Measurements from ENCODE around the gene CKAP4. TPM values are rescaled to one million over a fixed set of nuclear protein-coding genes. Genes with fewer than 3 reads are reported as not detected.

Gene CKAP4
- total and polyA plus RNA-seq, 7 donors = 7.6 to 24.4 (median 14.7) TPM

- Histone ChIP-seq H3K9me3 (no peaks in the 10 kb centered on the region), H3K36me3 (ENCODE audit: insufficient read depth in 1 of 2, low read depth in 1 of 2) (no peaks in the 10 kb centered on the region), H3K27me3 (ENCODE audit: insufficient read depth in 3 of 3, low read length in 2 of 3) (no peaks in the 10 kb centered on the region), H3K4me3 (no peak overlapping the region), H3K27ac (no peak overlapping the region), H3K4me1 (peaks cover 8% of the 10 kb centered on the region)
- WGBS, 3 donors = 82 to 92% (median 88%) methylated on average over 7 of the region's 7 CpGs
- intact Hi-C loops (cut with DNase I) = loop anchor here in 1 of 2 donors (5.0 kb wide), 1 partner anchor 119 kb away; no protein-coding TSS in a partner anchor
- no peak for TF ChIP-seq CTCF (IDR thresholded peaks at IDR 0.05)
- DNase-seq = no peak
- ATAC-seq = no peak
These were observed 19.5 kb downstream of the CKAP4 start for GRCh38 chr12:106228320-106228710.

GRCh38 chr12:106227641-106228319, 20.0 kb downstream of the CKAP4 start:
- Histone ChIP-seq H3K4me3 (no peak overlapping the region), H3K4me1 (peaks cover 8% of the 10 kb centered on the region), H3K36me3 (ENCODE audit: insufficient read depth in 1 of 2, low read depth in 1 of 2) (no peaks in the 10 kb centered on the region), H3K9me3 (no peaks in the 10 kb centered on the region), H3K27me3 (ENCODE audit: insufficient read depth in 3 of 3, low read length in 2 of 3) (no peaks in the 10 kb centered on the region), H3K27ac (no peak overlapping the region)
- WGBS, 3 donors = 82 to 88% (median 86%) methylated on average over 8 of the region's 8 CpGs
- ATAC-seq = peak in 3 of 4 donors; percentile 17 to 57 (median 43)
- intact Hi-C loops (cut with DNase I) = loop anchor here (1.0 to 5.0 kb wide), 3 partner anchors 55 to 120 kb away; no protein-coding TSS in a partner anchor
- no peak for TF ChIP-seq CTCF (IDR thresholded peaks at IDR 0.05)
- DNase-seq = no peak

- 54 to 62% (median 55%) methylated on average over 11 of the region's 11 CpGs for WGBS, 3 donors
- H3K27ac ChIP-seq = no peak overlapping the region
- intact Hi-C loops (cut with DNase I) = loop anchor here (1.0 to 5.0 kb wide), 4 partner anchors 55 to 120 kb away; no protein-coding TSS in a partner anchor
- H3K9me3 ChIP-seq = no peaks in the 10 kb centered on the region
- H3K36me3 ChIP-seq (ENCODE audit: insufficient read depth in 1 of 2, low read depth in 1 of 2) = no peaks in the 10 kb centered on the region
- H3K27me3 ChIP-seq (ENCODE audit: insufficient read depth in 3 of 3, low read length in 2 of 3) = no peaks in the 10 kb centered on the region
- ATAC-seq (peak; percentile 66 to 87 (median 75)), DNase-seq (no peak)
- TF ChIP-seq CTCF (IDR thresholded peaks at IDR 0.05) = peak; percentile 77
- H3K4me3 ChIP-seq = no peak overlapping the region
- H3K4me1 ChIP-seq = peaks cover 8% of the 10 kb centered on the region
These were observed 20.8 kb downstream of the CKAP4 start for GRCh38 chr12:106226884-106227640.

DNA sequence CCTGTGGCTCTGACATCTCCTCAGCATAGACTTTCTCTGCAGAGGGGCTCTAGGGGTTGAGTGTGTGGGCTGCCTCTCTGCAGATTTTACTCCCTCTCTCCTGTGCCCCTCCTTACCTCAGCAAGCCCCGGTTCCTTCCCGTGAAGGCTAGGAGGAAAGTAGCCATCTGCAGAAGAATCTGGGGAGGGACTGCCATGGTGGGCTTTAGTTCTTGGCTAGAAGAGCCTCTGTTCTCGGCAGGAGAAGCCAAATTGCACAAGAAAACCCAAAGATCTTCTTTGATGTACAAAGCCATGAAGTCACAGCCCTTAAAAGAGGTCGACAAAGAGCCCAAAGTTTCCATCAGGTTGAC, 23.5 kb downstream of the CKAP4 start:
- ATAC-seq = no peak
- Histone ChIP-seq H3K4me1 (peaks cover 8% of the 10 kb centered on the region), H3K27ac (no peak overlapping the region), H3K36me3 (ENCODE audit: insufficient read depth in 1 of 2, low read depth in 1 of 2) (no peaks in the 10 kb centered on the region), H3K27me3 (ENCODE audit: insufficient read depth in 3 of 3, low read length in 2 of 3) (no peaks in the 10 kb centered on the region), H3K4me3 (no peak overlapping the region), H3K9me3 (no peaks in the 10 kb centered on the region)
- DNase-seq = no peak
- TF ChIP-seq CTCF (IDR thresholded peaks at IDR 0.05) = no peak
- intact Hi-C loops (cut with DNase I) = loop anchor here (5.0 kb wide), 2 partner anchors 87 to 802 kb away; partner anchors contain the start of gene NUAK1 (in 1 of the 2)
- 21 to 49% (median 40%) methylated on average over 4 of the region's 4 CpGs for WGBS, 3 donors
